Measurements from ENCODE around the gene IL17A.

DNA sequence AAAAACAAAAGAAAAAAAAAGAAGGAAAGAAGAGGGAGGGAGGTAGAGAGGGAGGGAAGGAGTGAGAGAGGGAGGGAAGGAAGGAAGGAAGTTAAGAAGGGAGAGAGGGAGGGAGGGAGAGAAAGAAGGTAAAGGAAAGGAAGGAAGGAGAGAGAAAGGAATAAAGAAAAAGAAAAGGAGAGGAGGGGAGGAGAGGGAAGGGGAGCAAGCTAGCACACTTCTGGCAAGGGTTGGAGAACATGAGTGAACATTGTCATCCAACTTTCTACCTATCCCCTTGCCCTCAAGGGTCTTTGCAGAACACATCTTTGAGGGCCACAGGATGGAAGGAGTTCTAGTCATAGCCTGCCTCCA lies 34.1 kb upstream of the IL17A start:
- TF ChIP-seq EZH2 (IDR thresholded peaks at IDR 0.05; ENCODE audit: low read length, missing control alignments) = no peak
- no peak for TF ChIP-seq CTCF (conservative IDR thresholded peaks at IDR 0.05 in 1 of 2, IDR thresholded peaks at IDR 0.05 in 1 of 2; ENCODE audit: low read depth in 1 of 2, low read length in 2 of 2)
